Kidney (tissue), 14 donors: ENCODE data around the gene AMPH. TPM values are rescaled to one million over a fixed set of nuclear protein-coding genes. Genes with fewer than 3 reads are reported as not detected.

Experiments
- DNase-seq, 5 donors: peaks; one replicate each; pipeline ENCODE4 v3.0.0-alpha.2; 2013 to 2020
- FAIRE-seq: peaks from 2 replicates; lab custom pipeline; 2012; peaks lifted over from hg19 to GRCh38; lab: Jason Lieb, UNC
- H3K27ac ChIP-seq, 2 donors: one replicate each; pipeline ENCODE4 v1.7.0; 2013; ENCODE audit warnings: low read depth in 2 of 2, low read length in 2 of 2, inconsistent platforms in 1 of 2
- H3K27me3 ChIP-seq: one replicate; pipeline ENCODE4 v1.7.1; 2013; ENCODE audit warnings: low read length, inconsistent platforms; ENCODE audit not compliant: control insufficient read depth, insufficient read depth
- H3K36me3 ChIP-seq, 3 donors: one replicate each; pipeline versions ENCODE4 v1.7.0 to v1.7.1; 2013; ENCODE audit warnings: low read length in 3 of 3, control low read depth in 1 of 3, inconsistent platforms in 1 of 3; ENCODE audit not compliant: insufficient read depth in 3 of 3, control insufficient read depth in 2 of 3
- H3K4me1 ChIP-seq, 3 donors: one replicate each; pipeline versions ENCODE4 v1.7.0 to v1.7.1; 2013; ENCODE audit warnings: low read length in 3 of 3, inconsistent platforms in 1 of 3, low read depth in 1 of 3; ENCODE audit not compliant: control insufficient read depth in 2 of 3, insufficient read depth in 2 of 3
- H3K4me3 ChIP-seq, 3 donors: one replicate each; pipeline versions ENCODE4 v1.7.0 to v1.8.1; 2013; ENCODE audit warnings: low read length in 3 of 3, control low read depth in 1 of 3, inconsistent platforms in 1 of 3
- H3K9ac ChIP-seq, 3 donors: one replicate each; pipeline versions ENCODE4 v1.7.0 to v1.7.1; 2013; ENCODE audit warnings: low read length in 3 of 3, control low read depth in 1 of 3, inconsistent platforms in 1 of 3
- H3K9me3 ChIP-seq, 3 donors: one replicate each; pipeline versions ENCODE4 v1.7.0 to v1.7.1; 2013; ENCODE audit warnings: low read length in 3 of 3, control low read depth in 1 of 3, inconsistent platforms in 1 of 3; ENCODE audit not compliant: control insufficient read depth in 2 of 3, insufficient read depth in 1 of 3
- intact Hi-C: fragments of 100-400 bp; cut with DNase I; formaldehyde crosslinking; loops from one replicate; pipeline ENCODE4 v1.11.1; 2022
- polyA plus RNA-seq: library from polyadenylated mRNA; stranded (reverse); fragments of 350-450 nt; fragmentation: Illumina TruSeq; extraction: RNeasy Lipid Tissue Mini Kit (QIAGEN cat#74804); gene quantifications from one replicate; pipeline ENCODE4 v1.2.3, GENCODE V29; 2014; ENCODE audit warnings: low read depth, low replicate concordance; ENCODE audit not compliant: insufficient read depth
- total RNA-seq: library from RNA; stranded (reverse); fragmentation: NEBNext Ultra II Directional; extraction: Animal tissue kit (Norgen Biotek cat#: 25700); gene quantifications from one replicate; pipeline ENCODE4 v1.2.1, GENCODE V29; 2021
- TF ChIP-seq, protein P1 (sequence below): IDR thresholded peaks from 3 replicates; pipeline ENCODE4 v1.5.1; 2012; ENCODE audit warnings: mild to moderate bottlenecking, moderate library complexity, borderline replicate concordance; ENCODE audit not compliant: insufficient read depth; ENCODE audit errors: extremely low read depth
- donor health status: control.
- donor health status: control.
- donor health status: control.
- donor health status: control.
- donor health status: control.
- donor health status: DM: yes; HTN: yes; CAD: no.
- donor health status: Normal renal cell carcinoma (clear cell type).

Gene AMPH
- total and polyA plus RNA-seq, 2 donors from 2014 or later: 1.2 to 1.4 TPM

DNA sequence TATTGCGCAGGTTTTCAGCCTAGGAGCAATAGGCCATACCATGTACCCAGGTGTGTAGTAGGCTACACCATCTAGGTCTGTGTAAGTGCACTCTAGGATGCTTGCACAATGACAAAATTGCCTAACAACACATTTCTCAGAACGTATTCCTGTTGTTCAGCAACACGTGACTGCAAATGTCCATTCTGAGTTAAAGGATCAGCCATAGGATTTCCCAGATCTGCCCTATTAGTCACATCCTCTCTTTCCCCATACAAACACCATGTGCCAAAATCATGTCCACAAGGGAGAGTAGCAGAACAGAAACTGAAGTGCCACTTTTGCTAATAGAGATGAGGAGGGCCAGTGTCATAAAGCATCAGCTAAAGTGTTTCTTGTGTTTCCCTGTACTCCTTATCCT is 42.6 kb upstream of the AMPH start:
- H3K27ac ChIP-seq: no peak overlapping the region
- FAIRE-seq (no peak), DNase-seq (no peak)
- H3K4me3 ChIP-seq: no peak overlapping the region
- intact Hi-C loops: no loop called here
- no peak overlapping the region for H3K9ac ChIP-seq
- H3K9me3 ChIP-seq: no peaks in the 10 kb centered on the region
- no peaks in the 10 kb centered on the region for H3K36me3 ChIP-seq
- no peaks in the 10 kb centered on the region for H3K4me1 ChIP-seq
- TF ChIP-seq, protein P1, sequence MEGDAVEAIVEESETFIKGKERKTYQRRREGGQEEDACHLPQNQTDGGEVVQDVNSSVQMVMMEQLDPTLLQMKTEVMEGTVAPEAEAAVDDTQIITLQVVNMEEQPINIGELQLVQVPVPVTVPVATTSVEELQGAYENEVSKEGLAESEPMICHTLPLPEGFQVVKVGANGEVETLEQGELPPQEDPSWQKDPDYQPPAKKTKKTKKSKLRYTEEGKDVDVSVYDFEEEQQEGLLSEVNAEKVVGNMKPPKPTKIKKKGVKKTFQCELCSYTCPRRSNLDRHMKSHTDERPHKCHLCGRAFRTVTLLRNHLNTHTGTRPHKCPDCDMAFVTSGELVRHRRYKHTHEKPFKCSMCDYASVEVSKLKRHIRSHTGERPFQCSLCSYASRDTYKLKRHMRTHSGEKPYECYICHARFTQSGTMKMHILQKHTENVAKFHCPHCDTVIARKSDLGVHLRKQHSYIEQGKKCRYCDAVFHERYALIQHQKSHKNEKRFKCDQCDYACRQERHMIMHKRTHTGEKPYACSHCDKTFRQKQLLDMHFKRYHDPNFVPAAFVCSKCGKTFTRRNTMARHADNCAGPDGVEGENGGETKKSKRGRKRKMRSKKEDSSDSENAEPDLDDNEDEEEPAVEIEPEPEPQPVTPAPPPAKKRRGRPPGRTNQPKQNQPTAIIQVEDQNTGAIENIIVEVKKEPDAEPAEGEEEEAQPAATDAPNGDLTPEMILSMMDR: no peak
- no peaks in the 10 kb centered on the region for H3K27me3 ChIP-seq

DNA sequence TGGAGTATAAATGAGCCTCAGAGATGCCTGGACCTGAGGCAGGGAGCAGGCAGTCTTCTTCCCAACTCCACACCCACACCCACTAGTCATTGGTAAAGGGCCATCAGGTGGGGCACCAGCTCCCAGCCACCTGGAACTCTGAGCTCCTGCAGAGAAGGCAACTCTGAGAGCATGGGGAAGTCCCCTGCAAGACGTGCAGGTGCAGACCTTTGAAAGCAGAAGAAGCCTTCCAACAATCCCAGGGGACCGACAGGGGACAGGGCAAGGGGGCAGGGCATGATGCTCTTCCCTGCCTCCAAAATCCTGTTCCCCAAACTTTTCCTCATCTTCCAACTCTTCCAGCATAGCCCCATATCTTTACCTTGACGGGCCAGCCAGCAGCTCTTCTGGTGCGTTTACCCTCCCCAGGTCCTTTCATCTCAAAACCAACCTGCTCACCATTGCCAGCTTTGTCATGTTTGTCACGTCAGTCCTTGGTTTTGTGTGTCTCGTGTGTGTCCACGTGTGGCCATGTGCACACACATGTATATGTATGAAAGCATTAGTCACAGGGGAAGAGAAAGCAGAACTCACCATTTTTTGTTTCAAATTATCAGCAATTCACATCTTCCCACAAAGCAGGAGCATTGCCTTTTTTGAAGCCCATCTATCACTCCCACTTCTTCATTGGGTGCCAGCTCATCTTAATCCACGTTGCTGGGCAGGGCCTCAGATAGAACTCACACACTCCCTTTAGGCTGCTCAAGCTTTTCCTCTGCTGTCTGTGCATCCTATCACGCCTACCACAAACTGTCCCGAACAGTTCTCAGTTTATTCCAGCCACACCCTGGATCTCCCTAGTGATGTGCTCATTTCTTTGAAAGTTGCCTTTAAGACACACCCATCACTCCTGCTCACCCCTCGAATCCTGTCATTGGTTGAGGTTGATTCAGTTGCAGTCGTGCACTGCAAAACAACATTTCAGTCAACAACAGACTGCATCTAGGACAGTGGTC is 41.0 kb upstream of the AMPH start:
- Histone ChIP-seq H3K9ac (no peak overlapping the region), H3K36me3 (no peaks in the 10 kb centered on the region), H3K27me3 (no peaks in the 10 kb centered on the region), H3K4me3 (no peak overlapping the region), H3K4me1 (no peaks in the 10 kb centered on the region), H3K9me3 (no peaks in the 10 kb centered on the region), H3K27ac (no peak overlapping the region)
- DNase-seq (no peak), FAIRE-seq (no peak)
- intact Hi-C loops: no loop called here
- TF ChIP-seq, protein P1: no peak

GRCh38 chr7:38669965-38670520 is 38.9 kb upstream of the AMPH start:
- DNase-seq: peak in 1 of 5 donors; percentile 5
- Histone ChIP-seq H3K27me3 (no peaks in the 10 kb centered on the region), H3K4me1 (no peaks in the 10 kb centered on the region), H3K9ac (no peak overlapping the region), H3K27ac (no peak overlapping the region), H3K4me3 (no peak overlapping the region), H3K36me3 (no peaks in the 10 kb centered on the region), H3K9me3 (no peaks in the 10 kb centered on the region)
- no peak for FAIRE-seq
- TF ChIP-seq, protein P1: no peak
- intact Hi-C loops: no loop called here
